Measurements from ENCODE around the gene WNT11.
"Not testable (repeated sequence)": the region's sequence is repeated elsewhere in the genome, so short reads cannot be mapped to it uniquely, and the experiment has no call there.

The WNT11 gene

GRCh38 chr11:76203131-76203925 lies 3.0 kb downstream of the WNT11 start:
- DNase-seq (ENCODE audit: low spot score): no peak

GRCh38 chr11:76201672-76202412 lies 4.5 kb downstream of the WNT11 start:
- no peak for DNase-seq (ENCODE audit: low spot score)

GRCh38 chr11:76201056-76201455 lies 5.2 kb downstream of the WNT11 start:
- peak; percentile 44 for DNase-seq (ENCODE audit: low spot score)

GRCh38 chr11:76200006-76200940 lies 6.0 kb downstream of the WNT11 start:
- DNase-seq (ENCODE audit: low spot score): no peak

GRCh38 chr11:76198691-76199090 lies 7.6 kb downstream of the WNT11 start:
- DNase-seq (ENCODE audit: low spot score): not testable (repeated sequence)

- no peak for DNase-seq (ENCODE audit: low spot score)
These were observed 8.2 kb downstream of the WNT11 start for GRCh38 chr11:76197941-76198640.

- no peak for DNase-seq (ENCODE audit: low spot score)
These were observed 9.0 kb downstream of the WNT11 start for GRCh38 chr11:76197332-76197731.

GRCh38 chr11:76196849-76197248 lies 9.5 kb downstream of the WNT11 start:
- no peak for DNase-seq (ENCODE audit: low spot score)

GRCh38 chr11:76194872-76195668 lies 11.2 kb downstream of the WNT11 start:
- DNase-seq (ENCODE audit: low spot score): no peak

- DNase-seq (ENCODE audit: low spot score): peak; percentile 42
These were observed 13.1 kb downstream of the WNT11 start for GRCh38 chr11:76193219-76193618.

- DNase-seq (ENCODE audit: low spot score): no peak
These were observed 15.9 kb downstream of the WNT11 start for GRCh38 chr11:76190376-76190775.

GRCh38 chr11:76189682-76190081 lies 16.6 kb downstream of the WNT11 start:
- DNase-seq (ENCODE audit: low spot score): no peak

- DNase-seq (ENCODE audit: low spot score): no peak
These were observed 17.4 kb downstream of the WNT11 start for GRCh38 chr11:76188873-76189272.

- no peak for DNase-seq (ENCODE audit: low spot score)
These were observed 19.5 kb downstream of the WNT11 start for GRCh38 chr11:76186776-76187279.

- peak; percentile 80 for DNase-seq (ENCODE audit: low spot score)
These were observed 20.3 kb downstream of the WNT11 start for GRCh38 chr11:76185931-76186401.

- DNase-seq (ENCODE audit: low spot score): no peak
These were observed 20.8 kb downstream of the WNT11 start for GRCh38 chr11:76185511-76185910.

- no peak for DNase-seq (ENCODE audit: low spot score)
These were observed 21.7 kb downstream of the WNT11 start for GRCh38 chr11:76184551-76184993.

- DNase-seq (ENCODE audit: low spot score): no peak
These were observed 24.9 kb downstream of the WNT11 start for GRCh38 chr11:76181371-76181770.

- DNase-seq (ENCODE audit: low spot score): no peak
These were observed 27.2 kb downstream of the WNT11 start for GRCh38 chr11:76179147-76179546.

- DNase-seq (ENCODE audit: low spot score): no peak
These were observed 29.0 kb downstream of the WNT11 start for GRCh38 chr11:76177250-76177686.
